ENCODE results near the gene HCFC2.

DNA sequence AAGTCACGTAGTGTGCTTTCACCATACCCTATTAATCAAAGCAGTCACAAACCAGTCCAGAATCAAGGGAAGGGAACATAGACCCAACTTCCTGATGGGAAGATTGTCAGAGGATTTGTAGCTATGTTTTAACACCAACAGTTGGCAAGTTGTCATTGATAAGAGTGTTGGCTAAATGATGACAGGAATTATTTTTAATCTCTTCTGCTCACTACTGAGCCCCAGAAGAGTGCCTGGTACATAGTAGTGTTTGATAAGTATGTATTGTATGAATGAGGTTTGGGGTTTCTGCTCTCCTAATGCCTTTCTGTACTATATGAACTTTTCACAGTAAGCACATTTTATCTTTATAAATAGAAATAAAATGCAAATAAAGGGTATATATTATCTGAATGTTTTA, 14.7 kb downstream of the HCFC2 start:
- TF ChIP-seq, protein P1, sequence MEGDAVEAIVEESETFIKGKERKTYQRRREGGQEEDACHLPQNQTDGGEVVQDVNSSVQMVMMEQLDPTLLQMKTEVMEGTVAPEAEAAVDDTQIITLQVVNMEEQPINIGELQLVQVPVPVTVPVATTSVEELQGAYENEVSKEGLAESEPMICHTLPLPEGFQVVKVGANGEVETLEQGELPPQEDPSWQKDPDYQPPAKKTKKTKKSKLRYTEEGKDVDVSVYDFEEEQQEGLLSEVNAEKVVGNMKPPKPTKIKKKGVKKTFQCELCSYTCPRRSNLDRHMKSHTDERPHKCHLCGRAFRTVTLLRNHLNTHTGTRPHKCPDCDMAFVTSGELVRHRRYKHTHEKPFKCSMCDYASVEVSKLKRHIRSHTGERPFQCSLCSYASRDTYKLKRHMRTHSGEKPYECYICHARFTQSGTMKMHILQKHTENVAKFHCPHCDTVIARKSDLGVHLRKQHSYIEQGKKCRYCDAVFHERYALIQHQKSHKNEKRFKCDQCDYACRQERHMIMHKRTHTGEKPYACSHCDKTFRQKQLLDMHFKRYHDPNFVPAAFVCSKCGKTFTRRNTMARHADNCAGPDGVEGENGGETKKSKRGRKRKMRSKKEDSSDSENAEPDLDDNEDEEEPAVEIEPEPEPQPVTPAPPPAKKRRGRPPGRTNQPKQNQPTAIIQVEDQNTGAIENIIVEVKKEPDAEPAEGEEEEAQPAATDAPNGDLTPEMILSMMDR (conservative IDR thresholded peaks at IDR 0.05 in 1 of 2, IDR thresholded peaks at IDR 0.05 in 1 of 2; ENCODE audit: extremely low read depth in 1 of 2, insufficient read depth in 1 of 2, low read depth in 1 of 2, low read length in 2 of 2): no peak
- TF ChIP-seq EZH2 (IDR thresholded peaks at IDR 0.05; ENCODE audit: borderline replicate concordance, low read length): no peak
